Stimulated activated CD4-positive, alpha-beta T cell treated with anti-CD3 and anti-CD28 coated beads, Interleukin-15, amount 100 ng/mL, for 1 hour (primary cell): Measurements from ENCODE around the gene CNPY2.
A peak's percentile ranks its signal among the peaks of the same experiment; 100 is the strongest.
"Not testable (repeated sequence)": the region's sequence is repeated elsewhere in the genome, so short reads cannot be mapped to it uniquely, and the experiment has no call there.

Source experiments
- DNase-seq, 2 donors: peaks; one replicate each; pipeline ENCODE4 v3.0.0-alpha.2; 2020; ENCODE audit warnings: low read depth in 1 of 2, low spot score in 1 of 2

The CNPY2 gene

GRCh38 chr12:56298828-56299227, 17.0 kb downstream of the CNPY2 start:
- DNase-seq: no peak

GRCh38 chr12:56297400-56297799, 18.4 kb downstream of the CNPY2 start:
- DNase-seq: no peak

GRCh38 chr12:56296295-56296694, 19.5 kb downstream of the CNPY2 start:
- no peak for DNase-seq

GRCh38 chr12:56293795-56294194, 22.0 kb downstream of the CNPY2 start:
- no peak for DNase-seq

- DNase-seq: no peak
These were observed 26.9 kb downstream of the CNPY2 start for GRCh38 chr12:56288705-56289387.

GRCh38 chr12:56286044-56286830, 29.6 kb downstream of the CNPY2 start:
- no peak for DNase-seq

- not testable (repeated sequence) for DNase-seq
These were observed 31.5 kb downstream of the CNPY2 start for GRCh38 chr12:56284263-56284662.

GRCh38 chr12:56282579-56282978, 33.2 kb downstream of the CNPY2 start:
- no peak for DNase-seq

GRCh38 chr12:56282030-56282429, 33.8 kb downstream of the CNPY2 start:
- DNase-seq: no peak

- no peak for DNase-seq
These were observed 34.9 kb downstream of the CNPY2 start for GRCh38 chr12:56280849-56281248.

- no peak for DNase-seq
These were observed 36.9 kb downstream of the CNPY2 start for GRCh38 chr12:56278905-56279304.

- no peak for DNase-seq
These were observed 41.5 kb downstream of the CNPY2 start for GRCh38 chr12:56274299-56274698.

- not testable (repeated sequence) for DNase-seq
These were observed 43.3 kb downstream of the CNPY2 start for GRCh38 chr12:56272468-56272867.

GRCh38 chr12:56271031-56271430, 44.8 kb downstream of the CNPY2 start:
- no peak for DNase-seq

GRCh38 chr12:56267443-56268071, 48.2 kb downstream of the CNPY2 start:
- DNase-seq: no peak

GRCh38 chr12:56266693-56267442, 48.9 kb downstream of the CNPY2 start, which contains the start of gene COQ10A:
COQ10A (plus strand) TSS chr12:56266942; CDS start chr12:56267119, 177 bp downstream.
- DNase-seq: peak; percentile 71 to 76

GRCh38 chr12:56266068-56266692, 49.6 kb downstream of the CNPY2 start:
- DNase-seq: not testable (repeated sequence)

- not testable (repeated sequence) for DNase-seq
These were observed 52.8 kb downstream of the CNPY2 start for GRCh38 chr12:56262955-56263354.

GRCh38 chr12:56261503-56262232, 54.1 kb downstream of the CNPY2 start:
- no peak for DNase-seq

GRCh38 chr12:56260921-56261320, 54.9 kb downstream of the CNPY2 start:
- no peak for DNase-seq
